ENCODE results near the gene NOP58. TPM values are rescaled to one million over a fixed set of nuclear protein-coding genes. Genes with fewer than 3 reads are reported as not detected.
A peak's percentile ranks its signal among the peaks of the same experiment; 100 is the strongest.

The NOP58 gene
- total and polyA plus RNA-seq, 2 donors (not counting 1 experiment from before 2014, with no cell fraction given) = 58.2 to 138 TPM

- DNase-seq = no peak
- H3K9me3 ChIP-seq (ENCODE audit: control extremely low read depth in 1 of 3, control insufficient read depth in 2 of 3, insufficient read depth in 1 of 3, low read length in 2 of 3) = no peaks in the 10 kb centered on the region
- Mint-ChIP-seq H3K27me3 (no peaks in the 10 kb centered on the region), H3K4me1 (peaks cover 8% of the 10 kb centered on the region), H3K27ac (no peak overlapping the region), H3K9me3 (ENCODE audit: insufficient read depth) (no peaks in the 10 kb centered on the region), H3K4me3 (no peak overlapping the region)
- CTCF ChIA-PET = no interaction called here
- 67% methylated on average over 1 of the region's 6 CpGs for WGBS (ENCODE audit: insufficient coverage)
- H3K36me3 ChIP-seq (replicated peaks in 1 of 2; ENCODE audit: control extremely low read depth in 1 of 2, control insufficient read depth in 1 of 2, extremely low read depth in 1 of 2, insufficient read depth in 2 of 2, low read length in 1 of 2) = peaks cover 0 to 63% of the 10 kb centered on the region in 2 experiments
- H3K27ac ChIP-seq (ENCODE audit: low read length in 2 of 2) = no peak overlapping the region
- H3K79me2 ChIP-seq (ENCODE audit: control insufficient read depth, insufficient read depth, low read length) = peaks cover 79% of the 10 kb centered on the region
- intact Hi-C loops (cut with micrococcal nuclease) = no loop called here
- TF ChIP-seq EZH2 (IDR thresholded peaks at IDR 0.05; ENCODE audit: borderline replicate concordance, insufficient read depth, low read depth, low read length, poor library complexity, severe bottlenecking) (no peak), CTCF (IDR thresholded peaks at IDR 0.05) (no peak)
- ATAC-seq (ENCODE audit: low read depth) = peak; percentile 10
- H3K27me3 ChIP-seq (replicated peaks in 1 of 4; ENCODE audit: control extremely low read depth in 1 of 4, control insufficient read depth in 3 of 4, insufficient read depth in 4 of 4, low read length in 3 of 4) = no peaks in the 10 kb centered on the region
- H2AFZ ChIP-seq (ENCODE audit: insufficient read depth, low read depth, low read length, poor library complexity, severe bottlenecking) = no peak overlapping the region
- H4K20me1 ChIP-seq (ENCODE audit: control insufficient read depth, insufficient read depth, low read length, poor library complexity, severe bottlenecking) = peaks cover 76% of the 10 kb centered on the region
- no peak overlapping the region for H3K9ac ChIP-seq (ENCODE audit: low read length)
- no peak overlapping the region for H3K4me2 ChIP-seq (replicated peaks; ENCODE audit: low read depth, low read length, poor library complexity, severe bottlenecking)
- H3K4me1 ChIP-seq (ENCODE audit: control insufficient read depth in 2 of 2, insufficient read depth in 2 of 2, low read length in 2 of 2) = no peaks in the 10 kb centered on the region
- POLR2A ChIA-PET = interaction anchor here (0.6 kb wide), 1 partner anchor 14 kb away, joined by 4 read pairs; no protein-coding TSS in a partner anchor
- no peak overlapping the region for H3K4me3 ChIP-seq (ENCODE audit: control extremely low read depth in 1 of 5, extremely low read depth in 1 of 5, insufficient read depth in 1 of 5, low read depth in 2 of 5, low read length in 4 of 5)
Measured at GRCh38 chr2:202278036-202278760, 12.6 kb downstream of the NOP58 start.

- H3K4me2 ChIP-seq (replicated peaks; ENCODE audit: low read depth, low read length, poor library complexity, severe bottlenecking) = no peak overlapping the region
- DNase-seq (no peak), ATAC-seq (ENCODE audit: low read depth) (no peak)
- no peaks in the 10 kb centered on the region for H3K27me3 ChIP-seq (replicated peaks in 1 of 4; ENCODE audit: control extremely low read depth in 1 of 4, control insufficient read depth in 3 of 4, insufficient read depth in 4 of 4, low read length in 3 of 4)
- peaks cover 71% of the 10 kb centered on the region for H4K20me1 ChIP-seq (ENCODE audit: control insufficient read depth, insufficient read depth, low read length, poor library complexity, severe bottlenecking)
- Mint-ChIP-seq H3K9me3 (ENCODE audit: insufficient read depth) (no peaks in the 10 kb centered on the region), H3K27ac (no peak overlapping the region), H3K4me1 (peaks cover 8% of the 10 kb centered on the region), H3K4me3 (no peak overlapping the region), H3K27me3 (no peaks in the 10 kb centered on the region)
- H3K79me2 ChIP-seq (ENCODE audit: control insufficient read depth, insufficient read depth, low read length) = peaks cover 71% of the 10 kb centered on the region
- H3K9ac ChIP-seq (ENCODE audit: low read length) = no peak overlapping the region
- TF ChIP-seq CTCF (IDR thresholded peaks at IDR 0.05) = peak; percentile 36
- no peak for TF ChIP-seq EZH2 (IDR thresholded peaks at IDR 0.05; ENCODE audit: borderline replicate concordance, insufficient read depth, low read depth, low read length, poor library complexity, severe bottlenecking)
- no peaks in the 10 kb centered on the region for H3K9me3 ChIP-seq (ENCODE audit: control extremely low read depth in 1 of 3, control insufficient read depth in 2 of 3, insufficient read depth in 1 of 3, low read length in 2 of 3)
- peaks cover 0 to 70% of the 10 kb centered on the region in 2 experiments for H3K36me3 ChIP-seq (replicated peaks in 1 of 2; ENCODE audit: control extremely low read depth in 1 of 2, control insufficient read depth in 1 of 2, extremely low read depth in 1 of 2, insufficient read depth in 2 of 2, low read length in 1 of 2)
- no peak overlapping the region for H3K4me3 ChIP-seq (ENCODE audit: control extremely low read depth in 1 of 5, extremely low read depth in 1 of 5, insufficient read depth in 1 of 5, low read depth in 2 of 5, low read length in 4 of 5)
- H2AFZ ChIP-seq (ENCODE audit: insufficient read depth, low read depth, low read length, poor library complexity, severe bottlenecking) = no peak overlapping the region
- no peak overlapping the region for H3K27ac ChIP-seq (ENCODE audit: low read length in 2 of 2)
- CTCF ChIA-PET = interaction anchor here (0.5 kb wide), 1 partner anchor 45 kb away, joined by 3 read pairs; no protein-coding TSS in a partner anchor
- no CpG with 5 or more reads among the region's 1 CpG for whole genome bisulfite sequencing (ENCODE audit: insufficient coverage)
- POLR2A ChIA-PET = interaction anchor here (0.5 kb wide), 1 partner anchor 15 kb away, joined by 6 read pairs; no protein-coding TSS in a partner anchor
- intact Hi-C loops (cut with micrococcal nuclease) = no loop called here
- no peaks in the 10 kb centered on the region for H3K4me1 ChIP-seq (ENCODE audit: control insufficient read depth in 2 of 2, insufficient read depth in 2 of 2, low read length in 2 of 2)
Measured at GRCh38 chr2:202278944-202279343, 13.4 kb downstream of the NOP58 start.

Data from B cell (primary cell).